Measurements from ENCODE around the gene ACOT12. TPM values are rescaled to one million over a fixed set of nuclear protein-coding genes. Genes with fewer than 3 reads are reported as not detected.

Gene ACOT12
- total RNA-seq, 1 donor from 2014 or later: not detected

- Mint-ChIP-seq H3K4me1 (ENCODE audit: low read depth, unreplicated experiment) (no peaks in the 10 kb centered on the region), H3K36me3 (ENCODE audit: unreplicated experiment) (peaks cover 20% of the 10 kb centered on the region), H3K27ac (ENCODE audit: unreplicated experiment) (no peak overlapping the region), H3K4me3 (ENCODE audit: unreplicated experiment) (no peak overlapping the region), H3K9me3 (ENCODE audit: unreplicated experiment) (peaks cover 2% of the 10 kb centered on the region), H3K27me3 (ENCODE audit: unreplicated experiment) (no peaks in the 10 kb centered on the region)
- TF ChIP-seq CTCF (IDR thresholded peaks at IDR 0.05; ENCODE audit: partially characterized antibody, unreplicated experiment): no peak
- DNase-seq: no peak
These were observed 101.8 kb downstream of the ACOT12 start for GRCh38 chr5:81292130-81292529.

DNA sequence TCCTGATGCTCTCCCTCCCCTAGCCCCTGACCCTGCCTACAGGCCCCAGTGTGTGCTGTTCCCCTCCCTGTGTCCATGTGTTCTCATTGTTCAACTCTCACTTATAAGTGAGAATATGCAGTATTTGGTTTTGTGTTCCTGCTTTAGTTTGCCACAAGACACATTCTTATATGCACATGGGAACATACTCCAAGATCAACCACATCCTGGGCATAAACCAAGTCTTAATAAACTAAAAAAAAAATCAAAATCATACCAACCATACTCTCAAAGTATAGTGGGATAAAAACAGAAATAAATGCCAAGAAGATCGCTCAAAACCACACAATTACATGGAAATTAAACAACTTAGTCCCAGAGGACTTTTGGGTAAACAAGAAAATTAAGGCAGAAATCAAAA, 103.8 kb downstream of the ACOT12 start:
- no peaks in the 10 kb centered on the region for H3K27me3 Mint-ChIP-seq (ENCODE audit: unreplicated experiment)
- H3K27ac Mint-ChIP-seq (ENCODE audit: unreplicated experiment): no peak overlapping the region
- TF ChIP-seq CTCF (IDR thresholded peaks at IDR 0.05; ENCODE audit: partially characterized antibody, unreplicated experiment): no peak
- H3K36me3 Mint-ChIP-seq (ENCODE audit: unreplicated experiment): peaks cover 20% of the 10 kb centered on the region
- H3K9me3 Mint-ChIP-seq (ENCODE audit: unreplicated experiment): peaks cover 2% of the 10 kb centered on the region
- no peaks in the 10 kb centered on the region for H3K4me1 Mint-ChIP-seq (ENCODE audit: low read depth, unreplicated experiment)
- no peak overlapping the region for H3K4me3 Mint-ChIP-seq (ENCODE audit: unreplicated experiment)
- no peak for DNase-seq

DNA sequence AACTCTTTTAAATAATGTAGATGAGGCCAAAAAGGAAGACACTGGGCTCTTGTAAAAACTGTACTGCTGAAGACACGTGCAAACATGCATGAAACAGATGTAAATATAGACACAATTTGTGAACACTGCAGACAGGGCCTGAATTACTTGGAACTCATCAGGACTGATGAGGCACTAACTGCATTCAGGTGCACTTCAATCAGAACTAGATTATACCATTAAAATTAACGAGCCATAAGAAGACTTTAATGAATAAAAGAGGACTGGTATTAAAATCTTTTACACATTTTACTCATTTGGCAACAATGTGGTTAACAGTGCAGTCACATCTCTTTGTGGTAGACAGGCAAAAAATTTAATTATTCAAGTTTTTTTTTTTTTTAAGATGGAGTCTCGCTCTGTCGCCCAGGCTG, 105.9 kb downstream of the ACOT12 start:
- Mint-ChIP-seq H3K27me3 (ENCODE audit: unreplicated experiment) (no peaks in the 10 kb centered on the region), H3K27ac (ENCODE audit: unreplicated experiment) (no peak overlapping the region), H3K4me3 (ENCODE audit: unreplicated experiment) (no peak overlapping the region), H3K36me3 (ENCODE audit: unreplicated experiment) (peaks cover 16% of the 10 kb centered on the region), H3K9me3 (ENCODE audit: unreplicated experiment) (peaks cover 2% of the 10 kb centered on the region), H3K4me1 (ENCODE audit: low read depth, unreplicated experiment) (no peaks in the 10 kb centered on the region)
- no peak for TF ChIP-seq CTCF (IDR thresholded peaks at IDR 0.05; ENCODE audit: partially characterized antibody, unreplicated experiment)
- no peak for DNase-seq

- Mint-ChIP-seq H3K4me3 (ENCODE audit: unreplicated experiment) (no peak overlapping the region), H3K27ac (ENCODE audit: unreplicated experiment) (no peak overlapping the region), H3K36me3 (ENCODE audit: unreplicated experiment) (peaks cover 2% of the 10 kb centered on the region), H3K4me1 (ENCODE audit: low read depth, unreplicated experiment) (no peaks in the 10 kb centered on the region), H3K9me3 (ENCODE audit: unreplicated experiment) (no peaks in the 10 kb centered on the region), H3K27me3 (ENCODE audit: unreplicated experiment) (no peaks in the 10 kb centered on the region)
- no peak for DNase-seq
- no peak for TF ChIP-seq CTCF (IDR thresholded peaks at IDR 0.05; ENCODE audit: partially characterized antibody, unreplicated experiment)
These were observed 107.8 kb downstream of the ACOT12 start for GRCh38 chr5:81286059-81286617.

DNA sequence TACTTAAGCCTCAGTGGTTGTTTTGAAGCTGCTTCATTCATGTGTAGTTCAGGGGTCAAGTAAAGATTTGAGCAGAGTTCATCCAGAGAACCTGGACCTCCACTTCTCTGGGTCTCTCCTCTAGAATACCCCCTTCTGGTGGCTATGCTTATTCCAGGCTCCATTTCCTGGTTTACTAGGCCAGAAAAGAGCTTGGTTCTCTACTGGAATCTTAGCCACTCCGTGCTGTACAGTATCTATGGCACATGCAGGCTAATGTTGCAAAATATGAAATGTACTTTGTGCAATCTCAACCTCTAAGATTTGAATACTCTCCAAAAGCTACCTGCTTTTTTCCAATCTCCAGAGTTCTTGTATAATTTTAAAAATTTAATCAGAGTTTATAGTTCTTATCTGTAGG, 110.0 kb downstream of the ACOT12 start:
- no peak for DNase-seq
- H3K9me3 Mint-ChIP-seq (ENCODE audit: unreplicated experiment): no peaks in the 10 kb centered on the region
- H3K4me1 Mint-ChIP-seq (ENCODE audit: low read depth, unreplicated experiment): no peaks in the 10 kb centered on the region
- no peak overlapping the region for H3K27ac Mint-ChIP-seq (ENCODE audit: unreplicated experiment)
- H3K36me3 Mint-ChIP-seq (ENCODE audit: unreplicated experiment): no peaks in the 10 kb centered on the region
- no peak overlapping the region for H3K4me3 Mint-ChIP-seq (ENCODE audit: unreplicated experiment)
- no peaks in the 10 kb centered on the region for H3K27me3 Mint-ChIP-seq (ENCODE audit: unreplicated experiment)
- TF ChIP-seq CTCF (IDR thresholded peaks at IDR 0.05; ENCODE audit: partially characterized antibody, unreplicated experiment): no peak

Other genes starting within 250 kb of the ACOT12 start
- gene CKMT2, start 160.8 kb downstream of the ACOT12 start, total RNA-seq (ENCODE audit: unreplicated experiment): 0.81 TPM
- 14.8 TPM for gene ZCCHC9, start 92.5 kb downstream of the ACOT12 start, total RNA-seq (ENCODE audit: unreplicated experiment)